Small intestine (tissue), 16 donors: ENCODE data around the gene QRICH2. TPM values are rescaled to one million over a fixed set of nuclear protein-coding genes. Genes with fewer than 3 reads are reported as not detected.

Experiments used
- DNase-seq, 2 donors: peaks; one replicate each; pipeline versions ENCODE4 v3.0.0 to v3.0.0-alpha.2; 2013
- FAIRE-seq: peaks from 2 replicates; lab custom pipeline; 2012; peaks lifted over from hg19 to GRCh38; lab: Jason Lieb, UNC
- H3K27ac ChIP-seq, 3 donors: one replicate each; pipeline ENCODE4 v1.5.1; 2013; ENCODE audit warnings: low read length in 2 of 3, mild to moderate bottlenecking in 2 of 3, control low read depth in 1 of 3, inconsistent platforms in 1 of 3, low read depth in 1 of 3, moderate library complexity in 1 of 3
- H3K27me3 ChIP-seq, 3 donors: one replicate each; pipeline ENCODE4 v1.6.1; 2013; ENCODE audit warnings: low read length in 3 of 3, inconsistent platforms in 1 of 3; ENCODE audit not compliant: control insufficient read depth in 3 of 3, insufficient read depth in 3 of 3
- H3K36me3 ChIP-seq, 3 donors: one replicate each; pipeline ENCODE4 v1.6.1; 2013; ENCODE audit warnings: low read length in 3 of 3, inconsistent platforms in 1 of 3, low read depth in 1 of 3, mild to moderate bottlenecking in 1 of 3, moderate library complexity in 1 of 3; ENCODE audit not compliant: control insufficient read depth in 3 of 3, insufficient read depth in 2 of 3
- H3K4me1 ChIP-seq, 3 donors: one replicate each; pipeline ENCODE4 v1.6.1; 2013; ENCODE audit warnings: low read length in 2 of 3, inconsistent platforms in 1 of 3, low read depth in 1 of 3, mild to moderate bottlenecking in 1 of 3, moderate library complexity in 1 of 3; ENCODE audit not compliant: control insufficient read depth in 3 of 3, insufficient read depth in 2 of 3
- H3K4me3 ChIP-seq, 3 donors: one replicate each; pipeline ENCODE4 v1.5.1; 2013; ENCODE audit warnings: low read length in 3 of 3, control low read depth in 1 of 3, inconsistent platforms in 1 of 3, low read depth in 1 of 3, mild to moderate bottlenecking in 1 of 3, moderate library complexity in 1 of 3
- H3K9me3 ChIP-seq, 2 donors: one replicate each; pipeline ENCODE4 v1.6.1; 2013; ENCODE audit warnings: low read depth in 1 of 2, low read length in 1 of 2; ENCODE audit not compliant: control insufficient read depth in 2 of 2, insufficient read depth in 1 of 2
- WGBS, 3 donors: extraction: QIAGEN DNeasy Blood & Tissue Kit; methylation state at CpG; one replicate each; pipeline ENCODE4 v1.1.7; 2013; 5-methylcytosine and 5-hydroxymethylcytosine counted together
- long read RNA-seq, 10 donors: transcript quantifications; one replicate each; lab custom pipeline, GENCODE V29; 2026
- polyA plus RNA-seq, 4 donors: library from polyadenylated mRNA; stranded (reverse) in 3 of 4; unstranded in 1 of 4; fragments of 200-250 nt in 3 of 4; fragments of 120-200 nt in 1 of 4; gene quantifications; one replicate each; pipeline versions ENCODE4 v1.2.1 to v1.2.3, GENCODE V29; 2013
- donor health status: healthy with polysubstance abuse.
- donor health status: control.
- donor health status: control.
- donor health status: Bipolar disorder and iron deficiency.
- donor health status: healthy.

Gene QRICH2
- polyA plus RNA-seq, result 1 to 10 TPM; 2.4 to 3.0 (median 2.6) TPM
- long read RNA-seq, donor 1, result 0 reads
- long read RNA-seq, donor 2, result 0 reads
- long read RNA-seq, donor 3, result 0 reads
- long read RNA-seq, donor 4, result 0 reads
- long read RNA-seq, donor 5, result 0 reads
- long read RNA-seq, donor 6, result 0 reads
- long read RNA-seq, donor 7, result 0 reads
- long read RNA-seq, donor 8, result 0 reads
- long read RNA-seq, donor 9, result 0 reads
- long read RNA-seq, donor 10, result 0 reads

DNA sequence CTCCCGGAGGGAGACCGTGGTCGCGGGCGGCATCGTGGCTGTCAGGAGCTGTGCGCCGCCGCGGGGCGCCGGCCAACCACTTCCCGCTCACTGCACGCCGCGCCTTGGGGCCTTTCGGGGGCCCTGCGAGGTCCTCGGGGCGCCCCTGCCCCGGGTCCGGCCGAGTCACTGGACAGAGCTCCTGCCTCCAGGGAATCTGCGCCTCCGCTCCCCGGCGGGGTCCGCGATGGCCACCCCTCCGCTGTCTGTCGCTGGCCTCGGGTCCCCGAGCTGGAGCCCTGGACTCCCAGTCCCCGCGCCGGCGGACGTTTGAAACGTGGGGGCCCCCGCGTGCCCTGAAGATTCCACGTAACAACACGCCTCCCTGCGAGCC lies at the start of gene QRICH2:
TSS of gene QRICH2 (minus strand) at position 311 of the 373 bp plus-strand sequence. CDS start at position 33, 278 bp downstream.
- Histone ChIP-seq H3K4me1 (no peaks in the 10 kb centered on the region), H3K27ac (no peak within 1 kb of the TSS), H3K4me3 (no peak within 1 kb of the TSS), H3K9me3 (peaks cover 0 to 2% of the 10 kb centered on the region in 2 donors), H3K27me3 (no peaks in the 10 kb centered on the region), H3K36me3 (peaks cover 0 to 37% (median 8%) of the 10 kb centered on the region in 3 donors)
- DNase-seq (no peak), FAIRE-seq (no peak)
- 97 to 100% (median 98%) methylated on average over 21 to 44 of the region's 44 CpGs for WGBS, 3 donors

GRCh38 chr17:76357597-76358158 lies 49.6 kb upstream of the QRICH2 start:
- Histone ChIP-seq H3K36me3 (no peaks in the 10 kb centered on the region), H3K27ac (no peak overlapping the region), H3K9me3 (no peaks in the 10 kb centered on the region), H3K4me1 (peaks cover 0 to 3% (median 0%) of the 10 kb centered on the region in 3 donors), H3K4me3 (no peak overlapping the region), H3K27me3 (no peaks in the 10 kb centered on the region)
- FAIRE-seq (no peak), DNase-seq (no peak)
- 77 to 85% (median 80%) methylated on average over 6 of the region's 6 CpGs for WGBS, 3 donors

- H3K4me3 ChIP-seq, result no peak overlapping the region
- WGBS, 3 donors, result 51 to 61% (median 56%) methylated on average over 12 of the region's 12 CpGs
- no peaks in the 10 kb centered on the region for H3K36me3 ChIP-seq
- H3K27me3 ChIP-seq, result no peaks in the 10 kb centered on the region
- H3K27ac ChIP-seq, result no peak overlapping the region
- DNase-seq (no peak), FAIRE-seq (no peak)
- H3K9me3 ChIP-seq, result no peaks in the 10 kb centered on the region
- H3K4me1 ChIP-seq, result peaks cover 0 to 3% (median 0%) of the 10 kb centered on the region in 3 donors
Measured at GRCh38 chr17:76356803-76357456, 48.9 kb upstream of the QRICH2 start.

GRCh38 chr17:76354747-76355310 lies 46.8 kb upstream of the QRICH2 start:
- Histone ChIP-seq H3K4me3 (no peak overlapping the region), H3K27me3 (no peaks in the 10 kb centered on the region), H3K9me3 (no peaks in the 10 kb centered on the region), H3K36me3 (peaks cover 0 to 6% (median 0%) of the 10 kb centered on the region in 3 donors), H3K27ac (no peak overlapping the region), H3K4me1 (peaks cover 0 to 3% (median 0%) of the 10 kb centered on the region in 3 donors)
- DNase-seq, result no peak
- FAIRE-seq, result no peak
- WGBS, 3 donors, result 63 to 71% (median 67%) methylated on average over 13 of the region's 13 CpGs

DNA sequence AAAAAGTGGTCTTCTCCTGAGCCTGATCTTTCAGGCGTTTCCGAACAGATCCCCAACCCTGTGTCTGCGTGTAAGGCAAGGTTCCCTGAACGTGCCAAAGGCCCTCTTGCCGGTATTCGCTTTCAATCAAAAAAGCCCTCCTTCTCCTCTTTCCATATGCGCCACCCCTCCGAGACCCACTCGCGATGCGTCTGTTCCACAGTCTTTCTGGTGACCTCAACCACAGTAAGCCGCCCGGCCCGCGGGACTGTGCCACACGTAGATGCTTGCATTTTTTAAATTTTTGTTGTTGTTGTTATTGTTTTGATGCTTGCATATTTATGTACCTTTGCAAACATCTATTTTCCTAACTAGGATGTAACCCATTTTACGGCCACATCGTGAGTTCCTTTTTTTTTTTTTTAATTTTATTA lies 46.2 kb upstream of the QRICH2 start:
- H3K27me3 ChIP-seq, result no peaks in the 10 kb centered on the region
- H3K27ac ChIP-seq, result peak overlapping the region in 1 of 3 donors; percentile 99
- no peaks in the 10 kb centered on the region for H3K9me3 ChIP-seq
- peaks cover 0 to 3% (median 0%) of the 10 kb centered on the region in 3 donors for H3K4me1 ChIP-seq
- no peak for FAIRE-seq
- peak overlapping the region; percentile 56 to 91 (median 81) for H3K4me3 ChIP-seq
- no peak for DNase-seq
- peaks cover 0 to 8% (median 0%) of the 10 kb centered on the region in 3 donors for H3K36me3 ChIP-seq
- WGBS, 3 donors, result 1 to 2% (median 2%) methylated on average over 18 of the region's 18 CpGs

GRCh38 chr17:76353599-76354316 lies 45.7 kb upstream of the QRICH2 start, which contains the start of gene PRPSAP1:
Gene PRPSAP1, minus strand, starts transcription at chr17:76353916. Its CDS starts 213 bp downstream, at chr17:76353703.
- H3K4me3 ChIP-seq, result peak within 1 kb of the TSS; percentile 56 to 91 (median 81)
- FAIRE-seq (no peak), DNase-seq (peak; percentile 90 to 98)
- peaks cover 0 to 3% (median 0%) of the 10 kb centered on the region in 3 donors for H3K4me1 ChIP-seq
- H3K9me3 ChIP-seq, result no peaks in the 10 kb centered on the region
- 0 to 1% (median 1%) methylated on average over 62 to 75 of the region's 75 CpGs for WGBS, 3 donors
- H3K27ac ChIP-seq, result peak within 1 kb of the TSS; percentile 80 to 99 (median 83)
- no peaks in the 10 kb centered on the region for H3K27me3 ChIP-seq
- peaks cover 0 to 12% (median 0%) of the 10 kb centered on the region in 3 donors for H3K36me3 ChIP-seq

DNA sequence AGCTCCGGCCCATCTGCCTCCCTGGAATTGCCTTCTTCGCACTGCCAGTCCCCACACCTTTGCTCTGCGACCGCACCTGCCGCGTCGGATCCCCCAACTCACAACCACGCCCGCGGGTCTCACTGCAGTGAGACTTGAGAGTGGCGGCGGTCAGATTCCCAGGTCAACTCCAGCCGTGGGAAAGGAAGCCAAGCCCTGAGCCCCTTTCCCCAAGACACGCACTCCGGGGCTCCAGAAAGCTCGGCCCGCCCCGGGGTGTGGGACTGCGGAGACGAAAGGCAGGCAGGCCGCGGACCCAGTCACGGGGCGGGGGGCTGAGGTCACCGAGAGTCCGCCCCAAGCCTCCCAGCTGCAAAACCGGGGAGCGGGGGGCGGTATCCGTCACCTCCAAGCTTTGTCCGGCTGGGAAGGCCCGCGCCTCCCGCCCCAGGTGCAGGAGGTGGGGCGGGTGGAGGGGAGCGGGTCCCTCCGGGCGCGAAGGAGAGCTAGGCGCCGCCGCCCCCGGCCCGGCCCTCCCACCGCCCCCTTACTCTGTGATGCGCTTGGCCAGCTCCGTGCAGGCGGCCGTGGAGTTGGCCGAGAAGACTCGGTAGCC lies 45.0 kb upstream of the QRICH2 start:
- H3K4me3 ChIP-seq, result peak overlapping the region; percentile 56 to 91 (median 81)
- DNase-seq, result peak; percentile 30 to 69

More for the DNA sequence above, 45.0 kb upstream of the QRICH2 start:
- peak overlapping the region; percentile 80 to 99 (median 83) for H3K27ac ChIP-seq
- no peaks in the 10 kb centered on the region for H3K9me3 ChIP-seq
- 0 to 1% (median 1%) methylated on average over 40 to 51 of the region's 51 CpGs for WGBS, 3 donors
- H3K4me1 ChIP-seq, result peaks cover 0 to 3% (median 0%) of the 10 kb centered on the region in 3 donors
- H3K27me3 ChIP-seq, result no peaks in the 10 kb centered on the region
- H3K36me3 ChIP-seq, result peaks cover 0 to 14% (median 0%) of the 10 kb centered on the region in 3 donors
- FAIRE-seq, result no peak
